ENCODE data around the gene GNG7. TPM values are rescaled to one million over a fixed set of nuclear protein-coding genes. Genes with fewer than 3 reads are reported as not detected.

GNG7 gene
- total and polyA plus RNA-seq, 3 donors from 2014 or later = 16.9 to 38.7 (median 25.3) TPM

DNA sequence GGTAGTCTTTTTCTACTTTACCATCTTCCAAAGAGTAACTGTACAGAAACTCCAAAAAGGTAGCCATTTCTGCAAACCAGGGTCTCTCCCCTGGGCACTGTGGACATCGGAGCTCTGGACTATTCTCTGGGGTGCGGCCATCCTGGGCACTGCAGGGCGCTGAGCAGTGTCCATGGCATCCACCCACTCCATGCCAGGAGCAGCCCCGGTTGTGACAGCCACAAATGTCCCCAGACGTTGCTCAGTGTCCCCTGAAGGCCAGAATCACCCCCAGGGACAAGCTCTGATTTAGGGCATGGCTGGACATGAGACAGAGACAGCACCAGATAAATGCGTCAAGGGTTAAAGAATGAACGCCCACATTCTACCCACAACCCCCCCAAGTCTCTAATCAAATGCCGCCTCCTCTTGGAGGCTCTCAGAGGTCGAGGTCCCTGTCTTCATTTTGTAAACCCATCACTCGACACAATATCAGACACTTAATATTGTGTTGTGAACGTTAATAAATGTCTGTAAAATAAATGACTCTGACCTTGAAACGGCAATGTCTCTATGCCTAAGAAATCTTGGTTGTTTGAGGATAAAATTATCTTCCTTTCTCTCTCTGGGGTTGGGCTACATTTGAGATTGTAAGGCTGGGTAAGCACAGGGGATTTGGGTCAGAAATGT lies 8.9 kb downstream of the GNG7 start:
- DNase-seq = no peak
- TF ChIP-seq CTCF (IDR thresholded peaks at IDR 0.05) (no peak), POLR2A (IDR thresholded peaks at IDR 0.05) (no peak)
- peak overlapping the region in 1 of 2 donors; percentile 7 for H3K27ac ChIP-seq
- 41 to 52% methylated on average over 12 of the region's 12 CpGs for WGBS, 2 donors
- H3K27me3 ChIP-seq = no peaks in the 10 kb centered on the region
- intact Hi-C loops (cut with DNase I; ENCODE audit: low total_unique reads) = no loop called here
- H3K4me1 ChIP-seq = peaks cover 16% of the 10 kb centered on the region
- no peak overlapping the region for H3K4me3 ChIP-seq
- no peaks in the 10 kb centered on the region for H3K36me3 ChIP-seq (ENCODE audit: low read depth, missing control alignments)
- no peaks in the 10 kb centered on the region for H3K9me3 ChIP-seq

DNA sequence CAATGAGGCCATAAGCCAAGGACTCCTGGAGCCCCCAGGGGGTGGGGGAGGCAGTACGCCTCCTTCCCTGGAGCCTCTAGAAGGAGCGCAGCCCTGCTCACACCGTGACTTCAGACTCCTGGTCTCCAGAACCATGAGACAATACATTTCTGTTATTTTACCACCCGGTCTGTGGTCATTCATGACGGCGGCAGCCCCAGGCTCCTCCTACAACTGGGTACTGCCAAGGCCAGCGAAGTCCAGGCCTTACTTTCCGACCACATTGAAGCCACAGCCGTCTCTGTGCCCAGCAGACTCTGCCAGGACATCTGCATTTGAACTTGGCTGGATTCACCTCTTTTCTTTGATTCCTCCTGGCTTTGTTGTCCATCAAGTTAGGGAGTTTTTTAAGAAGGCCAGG lies 10.5 kb downstream of the GNG7 start:
- peak; percentile 85 for DNase-seq
- Histone ChIP-seq H3K4me3 (no peak overlapping the region), H3K36me3 (ENCODE audit: low read depth, missing control alignments) (no peaks in the 10 kb centered on the region), H3K9me3 (no peaks in the 10 kb centered on the region), H3K27me3 (no peaks in the 10 kb centered on the region), H3K4me1 (peaks cover 16% of the 10 kb centered on the region), H3K27ac (peak overlapping the region; percentile 7 to 59)
- WGBS, 2 donors = 69 to 71% methylated on average over 9 of the region's 9 CpGs
- no peak for TF ChIP-seq CTCF (IDR thresholded peaks at IDR 0.05)
- TF ChIP-seq POLR2A (IDR thresholded peaks at IDR 0.05) = no peak
- intact Hi-C loops (cut with DNase I; ENCODE audit: low total_unique reads) = no loop called here

GRCh38 chr19:2690856-2691255 lies 11.6 kb downstream of the GNG7 start:
- no peak overlapping the region for H3K4me3 ChIP-seq
- no peak for DNase-seq
- peaks cover 16% of the 10 kb centered on the region for H3K4me1 ChIP-seq
- no peaks in the 10 kb centered on the region for H3K36me3 ChIP-seq (ENCODE audit: low read depth, missing control alignments)
- H3K27me3 ChIP-seq = no peaks in the 10 kb centered on the region
- intact Hi-C loops (cut with DNase I; ENCODE audit: low total_unique reads) = no loop called here
- no peaks in the 10 kb centered on the region for H3K9me3 ChIP-seq
- TF ChIP-seq POLR2A (IDR thresholded peaks at IDR 0.05) (no peak), CTCF (IDR thresholded peaks at IDR 0.05) (no peak)
- H3K27ac ChIP-seq = peak overlapping the region in 1 of 2 donors; percentile 7
- 79 to 83% methylated on average over 11 of the region's 11 CpGs for WGBS, 2 donors

GRCh38 chr19:2686360-2686759 lies 16.1 kb downstream of the GNG7 start:
- WGBS, 2 donors = 65 to 68% methylated on average over 17 of the region's 17 CpGs

More at GRCh38 chr19:2686360-2686759, 16.1 kb downstream of the GNG7 start:
- peak; percentile 50 for DNase-seq
- intact Hi-C loops (cut with DNase I; ENCODE audit: low total_unique reads) = no loop called here
- Histone ChIP-seq H3K4me3 (no peak overlapping the region), H3K9me3 (no peaks in the 10 kb centered on the region), H3K27ac (peak overlapping the region; percentile 39 to 69), H3K36me3 (ENCODE audit: low read depth, missing control alignments) (no peaks in the 10 kb centered on the region), H3K4me1 (no peaks in the 10 kb centered on the region), H3K27me3 (no peaks in the 10 kb centered on the region)
- TF ChIP-seq CTCF (IDR thresholded peaks at IDR 0.05) = no peak
- no peak for TF ChIP-seq POLR2A (IDR thresholded peaks at IDR 0.05)

All from testis (tissue), 3 donors.